ENCODE measurements around the gene REV1.

Gene REV1

GRCh38 chr2:99397266-99397920 is 92.4 kb downstream of the REV1 start (continued):
- no peak for TF ChIP-seq GLIS3 (CRISPR knock-in tag; IDR thresholded peaks at IDR 0.05)

GRCh38 chr2:99395589-99396130 is 94.2 kb downstream of the REV1 start:
- TF ChIP-seq ISL1 (CRISPR knock-in tag; IDR thresholded peaks at IDR 0.05) (no peak), ZFP30 (CRISPR knock-in tag; IDR thresholded peaks at IDR 0.05) (no peak), ZNF565 (CRISPR knock-in tag; conservative IDR thresholded peaks at IDR 0.05; ENCODE audit: low read depth) (no peak), SNAI2 (CRISPR knock-in tag; IDR thresholded peaks at IDR 0.05) (no peak), PATZ1 (CRISPR knock-in tag; IDR thresholded peaks at IDR 0.05; ENCODE audit: borderline replicate concordance) (no peak), TOX (CRISPR knock-in tag; IDR thresholded peaks at IDR 0.05; ENCODE audit: borderline replicate concordance) (no peak), ARNTL (CRISPR knock-in tag; IDR thresholded peaks at IDR 0.05; ENCODE audit: borderline replicate concordance, low read depth) (no peak), OSR1 (CRISPR knock-in tag; IDR thresholded peaks at IDR 0.05) (no peak), ZFP3 (CRISPR knock-in tag; IDR thresholded peaks at IDR 0.05) (no peak), ESRRG (CRISPR knock-in tag; IDR thresholded peaks at IDR 0.05) (no peak)
- peak; percentile 11; the same call in 1 of the 3 replicates for ATAC-seq

- no peak for ATAC-seq
- TF ChIP-seq, protein P1, sequence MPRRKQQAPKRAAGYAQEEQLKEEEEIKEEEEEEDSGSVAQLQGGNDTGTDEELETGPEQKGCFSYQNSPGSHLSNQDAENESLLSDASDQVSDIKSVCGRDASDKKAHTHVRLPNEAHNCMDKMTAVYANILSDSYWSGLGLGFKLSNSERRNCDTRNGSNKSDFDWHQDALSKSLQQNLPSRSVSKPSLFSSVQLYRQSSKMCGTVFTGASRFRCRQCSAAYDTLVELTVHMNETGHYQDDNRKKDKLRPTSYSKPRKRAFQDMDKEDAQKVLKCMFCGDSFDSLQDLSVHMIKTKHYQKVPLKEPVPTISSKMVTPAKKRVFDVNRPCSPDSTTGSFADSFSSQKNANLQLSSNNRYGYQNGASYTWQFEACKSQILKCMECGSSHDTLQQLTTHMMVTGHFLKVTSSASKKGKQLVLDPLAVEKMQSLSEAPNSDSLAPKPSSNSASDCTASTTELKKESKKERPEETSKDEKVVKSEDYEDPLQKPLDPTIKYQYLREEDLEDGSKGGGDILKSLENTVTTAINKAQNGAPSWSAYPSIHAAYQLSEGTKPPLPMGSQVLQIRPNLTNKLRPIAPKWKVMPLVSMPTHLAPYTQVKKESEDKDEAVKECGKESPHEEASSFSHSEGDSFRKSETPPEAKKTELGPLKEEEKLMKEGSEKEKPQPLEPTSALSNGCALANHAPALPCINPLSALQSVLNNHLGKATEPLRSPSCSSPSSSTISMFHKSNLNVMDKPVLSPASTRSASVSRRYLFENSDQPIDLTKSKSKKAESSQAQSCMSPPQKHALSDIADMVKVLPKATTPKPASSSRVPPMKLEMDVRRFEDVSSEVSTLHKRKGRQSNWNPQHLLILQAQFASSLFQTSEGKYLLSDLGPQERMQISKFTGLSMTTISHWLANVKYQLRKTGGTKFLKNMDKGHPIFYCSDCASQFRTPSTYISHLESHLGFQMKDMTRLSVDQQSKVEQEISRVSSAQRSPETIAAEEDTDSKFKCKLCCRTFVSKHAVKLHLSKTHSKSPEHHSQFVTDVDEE (CRISPR knock-in tag; IDR thresholded peaks at IDR 0.05), result no peak
- TF ChIP-seq ZC3H10 (CRISPR knock-in tag; IDR thresholded peaks at IDR 0.05), result no peak
- TF ChIP-seq ZNF8 (CRISPR knock-in tag; IDR thresholded peaks at IDR 0.05), result no peak
- no peak for TF ChIP-seq ZFP30 (CRISPR knock-in tag; IDR thresholded peaks at IDR 0.05)
- no peak for TF ChIP-seq ZFP3 (CRISPR knock-in tag; IDR thresholded peaks at IDR 0.05)
- no peak for TF ChIP-seq GLIS3 (CRISPR knock-in tag; IDR thresholded peaks at IDR 0.05)
- TF ChIP-seq CREB5 (CRISPR knock-in tag; IDR thresholded peaks at IDR 0.05; ENCODE audit: low read depth), result no peak
These were observed 99.9 kb downstream of the REV1 start for GRCh38 chr2:99389946-99390345.

GRCh38 chr2:99389371-99389770 is 100.4 kb downstream of the REV1 start:
- peak; percentile 76 for ATAC-seq
- TF ChIP-seq SNAI2 (CRISPR knock-in tag; IDR thresholded peaks at IDR 0.05), result no peak
- TF ChIP-seq, protein P2, sequence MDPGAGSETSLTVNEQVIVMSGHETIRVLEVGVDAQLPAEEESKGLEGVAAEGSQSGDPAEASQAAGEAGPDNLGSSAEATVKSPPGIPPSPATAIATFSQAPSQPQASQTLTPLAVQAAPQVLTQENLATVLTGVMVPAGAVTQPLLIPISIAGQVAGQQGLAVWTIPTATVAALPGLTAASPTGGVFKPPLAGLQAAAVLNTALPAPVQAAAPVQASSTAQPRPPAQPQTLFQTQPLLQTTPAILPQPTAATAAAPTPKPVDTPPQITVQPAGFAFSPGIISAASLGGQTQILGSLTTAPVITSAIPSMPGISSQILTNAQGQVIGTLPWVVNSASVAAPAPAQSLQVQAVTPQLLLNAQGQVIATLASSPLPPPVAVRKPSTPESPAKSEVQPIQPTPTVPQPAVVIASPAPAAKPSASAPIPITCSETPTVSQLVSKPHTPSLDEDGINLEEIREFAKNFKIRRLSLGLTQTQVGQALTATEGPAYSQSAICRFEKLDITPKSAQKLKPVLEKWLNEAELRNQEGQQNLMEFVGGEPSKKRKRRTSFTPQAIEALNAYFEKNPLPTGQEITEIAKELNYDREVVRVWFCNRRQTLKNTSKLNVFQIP (CRISPR knock-in tag; IDR thresholded peaks at IDR 0.05; ENCODE audit: borderline replicate concordance, low read depth), result no peak
- TF ChIP-seq, protein P3, sequence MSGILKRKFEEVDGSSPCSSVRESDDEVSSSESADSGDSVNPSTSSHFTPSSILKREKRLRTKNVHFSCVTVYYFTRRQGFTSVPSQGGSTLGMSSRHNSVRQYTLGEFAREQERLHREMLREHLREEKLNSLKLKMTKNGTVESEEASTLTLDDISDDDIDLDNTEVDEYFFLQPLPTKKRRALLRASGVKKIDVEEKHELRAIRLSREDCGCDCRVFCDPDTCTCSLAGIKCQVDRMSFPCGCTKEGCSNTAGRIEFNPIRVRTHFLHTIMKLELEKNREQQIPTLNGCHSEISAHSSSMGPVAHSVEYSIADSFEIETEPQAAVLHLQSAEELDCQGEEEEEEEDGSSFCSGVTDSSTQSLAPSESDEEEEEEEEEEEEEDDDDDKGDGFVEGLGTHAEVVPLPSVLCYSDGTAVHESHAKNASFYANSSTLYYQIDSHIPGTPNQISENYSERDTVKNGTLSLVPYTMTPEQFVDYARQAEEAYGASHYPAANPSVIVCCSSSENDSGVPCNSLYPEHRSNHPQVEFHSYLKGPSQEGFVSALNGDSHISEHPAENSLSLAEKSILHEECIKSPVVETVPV (CRISPR knock-in tag; IDR thresholded peaks at IDR 0.05), result no peak
- TF ChIP-seq ISL1 (CRISPR knock-in tag; IDR thresholded peaks at IDR 0.05), result no peak
- no peak for TF ChIP-seq ESRRG (CRISPR knock-in tag; IDR thresholded peaks at IDR 0.05)
- TF ChIP-seq ARNTL (CRISPR knock-in tag; IDR thresholded peaks at IDR 0.05; ENCODE audit: borderline replicate concordance, low read depth), result no peak
- no peak for TF ChIP-seq ZC3H10 (CRISPR knock-in tag; IDR thresholded peaks at IDR 0.05)
- no peak for TF ChIP-seq PPARA (CRISPR knock-in tag; IDR thresholded peaks at IDR 0.05; ENCODE audit: borderline replicate concordance)
- no peak for TF ChIP-seq TOX (CRISPR knock-in tag; IDR thresholded peaks at IDR 0.05; ENCODE audit: borderline replicate concordance)
- no peak for TF ChIP-seq ZNF70 (CRISPR knock-in tag; IDR thresholded peaks at IDR 0.05)
- TF ChIP-seq GLIS3 (CRISPR knock-in tag; IDR thresholded peaks at IDR 0.05), result no peak
- no peak for TF ChIP-seq ZFP3 (CRISPR knock-in tag; IDR thresholded peaks at IDR 0.05)
- no peak for TF ChIP-seq BACH2 (CRISPR knock-in tag; IDR thresholded peaks at IDR 0.05; ENCODE audit: borderline replicate concordance)
- TF ChIP-seq ZFP30 (CRISPR knock-in tag; IDR thresholded peaks at IDR 0.05), result no peak
- TF ChIP-seq CSDC2 (CRISPR knock-in tag; IDR thresholded peaks at IDR 0.05), result no peak
- no peak for TF ChIP-seq PATZ1 (CRISPR knock-in tag; IDR thresholded peaks at IDR 0.05; ENCODE audit: borderline replicate concordance)
- TF ChIP-seq CREB5 (CRISPR knock-in tag; IDR thresholded peaks at IDR 0.05; ENCODE audit: low read depth), result no peak
- TF ChIP-seq ZNF8 (CRISPR knock-in tag; IDR thresholded peaks at IDR 0.05), result no peak
